Activated naive CD4-positive, alpha-beta T cell treated with anti-CD3 and anti-CD28 coated beads, Interleukin-2, amount 50 U/mL, for 72 hours (primary cell): ENCODE results near the gene USP46. TPM values are rescaled to one million over a fixed set of nuclear protein-coding genes. Genes with fewer than 3 reads are reported as not detected.

Source experiments
- ATAC-seq, 2 donors: fragments of 150-1000 bp; cut with Tn5 transposase; 2 replicates each; pipeline ENCODE4 v1.10.0; 2021; ENCODE audit warnings: mild to moderate bottlenecking in 2 of 2, moderate library complexity in 2 of 2
- DNase-seq, 2 donors: peaks; one replicate each; pipeline ENCODE4 v3.0.0; 2021 to 2022; ENCODE audit warnings: low spot score in 2 of 2
- H3K27ac Mint-ChIP-seq, 2 donors: one replicate each; pipeline ENCODE4 v1.8.0; 2022; ENCODE audit warnings: mild to moderate bottlenecking in 2 of 2, mixed read lengths in 2 of 2
- H3K36me3 Mint-ChIP-seq, 2 donors: one replicate each; pipeline ENCODE4 v1.8.0; 2022; ENCODE audit warnings: mixed read lengths in 2 of 2
- H3K9me3 Mint-ChIP-seq, 2 donors: one replicate each; pipeline ENCODE4 v1.8.0; 2022; ENCODE audit warnings: mixed read lengths in 2 of 2
- total RNA-seq, 2 donors: library from RNA; stranded (reverse); gene quantifications; one replicate each; pipeline ENCODE4 v1.2.3, GENCODE V29; 2022

USP46 gene
- total RNA-seq, 2 donors from 2014 or later = 1.0 to 4.4 TPM

DNA sequence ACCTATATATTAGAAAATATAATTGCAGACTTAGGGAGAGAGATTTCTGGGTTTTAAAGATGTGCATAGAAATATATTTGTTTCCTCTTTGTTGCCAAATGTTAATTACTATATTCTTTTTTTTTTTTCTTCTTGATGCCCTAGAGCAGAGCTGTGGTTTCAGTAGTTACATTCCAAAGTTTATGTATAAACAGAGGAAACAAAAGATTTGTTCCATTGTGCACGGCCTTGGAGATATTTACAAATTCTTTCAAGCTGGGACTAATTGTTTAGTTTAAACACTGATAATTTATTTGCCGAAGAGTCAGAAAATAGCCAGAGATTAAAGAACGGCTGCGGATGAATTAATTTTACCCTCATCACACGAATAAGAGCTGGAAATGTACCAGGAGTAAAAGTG lies 85.1 kb downstream of the USP46 start:
- H3K27ac Mint-ChIP-seq = no peak overlapping the region
- no peaks in the 10 kb centered on the region for H3K9me3 Mint-ChIP-seq
- no peak for ATAC-seq
- no peaks in the 10 kb centered on the region for H3K36me3 Mint-ChIP-seq
- DNase-seq = no peak

DNA sequence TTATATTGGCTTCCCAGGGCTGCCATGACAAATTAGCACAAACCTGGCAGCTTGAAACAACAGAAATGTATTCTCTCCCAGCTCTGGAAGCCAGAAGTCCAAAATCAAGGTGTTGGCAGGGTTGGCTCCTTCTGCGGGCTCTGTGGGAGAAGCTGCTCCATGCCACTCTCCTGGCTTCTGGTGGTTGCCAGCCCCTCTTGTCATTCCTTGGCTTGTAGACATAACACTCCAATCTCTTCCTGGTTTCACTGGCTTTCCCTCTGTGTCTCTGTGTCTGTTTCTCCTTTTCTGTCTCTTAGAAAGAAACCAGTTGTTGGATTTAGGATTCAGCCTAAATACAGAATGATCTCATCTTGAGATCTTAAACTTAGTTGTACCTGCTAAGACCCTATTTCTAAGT lies 85.5 kb downstream of the USP46 start:
- H3K9me3 Mint-ChIP-seq = no peaks in the 10 kb centered on the region
- no peak overlapping the region for H3K27ac Mint-ChIP-seq
- no peaks in the 10 kb centered on the region for H3K36me3 Mint-ChIP-seq
- no peak for DNase-seq
- ATAC-seq = no peak

DNA sequence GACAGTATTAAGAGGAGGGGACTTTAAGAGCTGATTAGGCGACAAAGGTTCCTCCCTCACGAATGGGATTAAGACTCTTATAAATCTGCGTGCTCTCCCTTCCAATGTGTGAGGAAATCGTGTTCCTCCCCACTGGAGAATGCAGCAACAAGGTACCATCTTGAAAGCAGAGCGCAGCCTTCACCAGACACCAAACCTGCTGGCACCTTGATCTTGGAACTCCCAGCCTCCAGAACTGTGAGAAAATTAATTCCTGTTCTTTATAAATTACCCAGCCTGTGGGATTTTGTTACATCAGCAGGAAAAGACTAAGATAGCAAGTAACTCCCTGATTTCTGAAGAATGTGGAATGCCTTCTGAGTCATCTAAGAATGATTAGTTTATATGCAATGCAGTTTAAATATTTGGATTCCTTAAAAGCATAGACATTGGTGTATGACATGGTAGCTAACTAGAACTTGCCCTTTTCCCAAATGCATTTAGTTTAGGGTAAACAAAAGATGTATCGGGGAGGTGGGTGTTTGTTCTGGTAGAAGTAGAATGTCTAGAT lies 86.1 kb downstream of the USP46 start:
- Mint-ChIP-seq H3K36me3 (no peaks in the 10 kb centered on the region), H3K9me3 (no peaks in the 10 kb centered on the region), H3K27ac (no peak overlapping the region)
- no peak for ATAC-seq
- no peak for DNase-seq

DNA sequence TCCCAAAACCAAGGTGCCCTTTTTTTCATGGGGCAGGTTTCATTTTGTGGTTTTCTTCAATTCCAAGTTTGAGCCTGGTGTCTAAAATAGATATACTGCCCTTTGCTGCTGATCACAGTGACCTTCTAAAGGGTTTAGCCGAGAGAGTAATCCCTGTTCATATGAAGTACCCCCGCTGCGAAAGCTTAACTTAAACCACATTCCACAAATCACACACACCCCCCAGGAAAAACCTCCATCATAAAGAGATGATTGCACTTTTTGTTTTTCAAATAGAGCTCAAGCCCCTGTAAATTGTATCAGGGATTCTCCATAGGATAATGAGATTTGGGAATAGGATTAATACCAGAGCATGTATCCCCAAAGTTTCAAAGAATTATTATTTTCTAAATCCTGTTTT lies 90.8 kb downstream of the USP46 start:
- ATAC-seq (no peak), DNase-seq (no peak)
- Mint-ChIP-seq H3K9me3 (no peaks in the 10 kb centered on the region), H3K36me3 (no peaks in the 10 kb centered on the region), H3K27ac (no peak overlapping the region)

DNA sequence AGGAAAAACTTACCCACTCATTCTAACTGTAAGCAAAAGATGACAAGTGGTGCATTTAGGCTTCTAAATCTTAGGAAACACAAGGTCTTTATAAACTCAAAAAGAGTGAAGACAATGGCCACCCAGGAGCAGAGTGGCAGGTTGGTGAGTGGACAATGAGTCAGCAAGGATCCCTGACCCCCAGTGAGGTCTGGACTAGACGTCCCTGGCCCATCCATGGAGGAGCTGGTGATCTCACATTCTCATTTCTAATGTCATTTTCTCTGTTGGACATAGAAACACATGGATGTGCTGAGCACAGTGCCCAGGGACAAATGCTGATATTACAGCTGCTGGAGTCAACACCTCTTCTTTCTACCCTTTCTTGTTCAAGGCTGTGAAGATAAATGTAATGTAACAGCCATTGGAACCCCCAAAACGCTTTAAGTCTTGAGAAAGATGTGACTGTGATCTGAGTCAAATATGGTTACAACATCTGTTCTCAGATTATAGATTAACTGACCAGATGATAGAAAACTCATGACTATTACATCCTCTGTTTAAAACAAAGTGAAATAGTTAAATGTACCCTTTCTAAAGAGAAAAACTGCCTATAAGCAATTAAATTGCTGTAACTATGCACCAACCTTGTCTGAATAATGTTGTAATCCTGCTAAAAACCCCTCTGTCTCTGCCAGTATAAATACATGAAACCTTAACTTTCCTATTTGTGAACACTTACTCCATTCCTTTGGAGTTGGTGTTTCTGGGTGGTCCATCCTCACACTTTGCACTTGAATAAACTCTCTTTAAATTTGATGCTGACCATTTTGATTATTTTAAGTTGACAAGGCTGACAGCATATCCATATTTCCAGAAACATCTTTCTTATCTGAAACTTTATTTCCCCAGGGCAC lies 92.7 kb downstream of the USP46 start:
- Mint-ChIP-seq H3K27ac (no peak overlapping the region), H3K36me3 (no peaks in the 10 kb centered on the region), H3K9me3 (no peaks in the 10 kb centered on the region)
- DNase-seq (no peak), ATAC-seq (no peak)

DNA sequence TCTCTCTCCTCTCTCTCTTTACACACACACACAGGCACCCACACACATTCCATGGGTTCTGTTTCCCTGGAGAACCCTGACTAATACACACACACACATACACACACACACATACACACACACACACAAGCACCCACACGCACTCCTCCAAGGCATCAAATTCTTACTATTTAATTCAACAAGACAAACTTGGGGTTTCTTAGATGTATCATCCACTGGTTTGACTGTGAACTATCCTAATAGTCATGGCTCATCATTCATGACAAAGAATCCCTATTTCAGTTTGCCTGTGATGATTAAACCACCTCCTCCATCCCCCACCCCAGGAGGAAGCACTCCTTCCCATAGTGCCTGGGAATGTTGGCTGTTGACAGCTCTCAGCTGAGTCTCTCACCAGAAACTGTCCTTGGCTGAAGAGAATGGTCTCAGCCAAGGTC lies 98.2 kb downstream of the USP46 start:
- no peak overlapping the region for H3K27ac Mint-ChIP-seq
- no peaks in the 10 kb centered on the region for H3K36me3 Mint-ChIP-seq
- DNase-seq = no peak

DNA sequence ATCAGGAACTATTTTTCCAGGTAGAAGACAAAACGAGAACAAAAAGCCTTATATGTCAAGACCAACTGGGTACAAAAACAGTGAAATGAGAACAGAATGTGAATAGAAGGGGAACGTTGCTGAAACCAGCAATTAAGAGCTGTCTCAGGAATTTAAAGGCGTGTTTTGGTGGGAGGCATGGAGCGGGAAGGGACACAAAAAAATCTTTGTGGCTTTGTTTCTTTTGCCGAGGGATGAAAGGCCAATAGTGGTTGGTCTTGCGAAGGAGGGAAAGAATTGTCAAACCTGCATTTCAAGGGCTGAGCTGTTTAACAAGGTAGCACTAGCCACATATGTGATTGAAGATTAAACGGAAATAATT lies 103.8 kb downstream of the USP46 start:
- no peak overlapping the region for H3K27ac Mint-ChIP-seq
- peaks cover 0 to 5% of the 10 kb centered on the region in 2 donors for H3K9me3 Mint-ChIP-seq
- DNase-seq = no peak
- no peak for ATAC-seq
- H3K36me3 Mint-ChIP-seq = no peaks in the 10 kb centered on the region

More for the DNA sequence above, 98.2 kb downstream of the USP46 start:
- peaks cover 0 to 5% of the 10 kb centered on the region in 2 donors for H3K9me3 Mint-ChIP-seq
- no peak for ATAC-seq

DNA sequence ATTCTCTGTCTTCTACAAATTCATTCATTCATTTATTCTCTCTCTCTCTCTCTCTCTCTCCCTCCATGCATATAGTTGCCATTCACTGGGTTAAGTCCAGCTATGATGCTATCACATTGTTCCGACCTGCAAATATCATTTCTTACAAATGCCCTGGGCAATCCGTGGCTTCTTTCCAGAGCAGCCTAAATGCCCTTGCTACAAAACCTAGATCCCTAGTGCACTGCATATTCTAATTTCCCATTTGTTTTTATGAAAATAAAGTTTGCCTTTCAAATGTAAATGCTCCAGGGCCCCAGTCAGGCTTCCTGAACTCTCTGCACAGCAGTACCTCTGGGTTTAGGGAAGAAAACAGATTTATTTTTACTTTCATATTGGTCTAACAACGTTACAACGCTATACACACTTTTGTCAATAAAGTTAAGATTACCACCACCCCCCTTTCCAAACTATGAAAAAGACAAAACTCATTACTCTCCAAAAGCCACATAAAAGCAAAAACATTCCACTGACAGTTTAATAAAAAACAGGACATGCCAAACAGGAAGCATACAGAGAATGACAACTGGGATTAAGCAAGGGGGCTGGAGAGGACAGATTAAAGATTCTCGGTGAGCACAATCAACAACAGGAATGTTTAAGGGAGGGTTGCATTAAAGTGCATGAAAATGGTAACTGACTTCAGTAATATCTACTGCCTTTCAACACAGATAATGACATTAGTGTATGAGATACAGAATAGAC lies 104.3 kb downstream of the USP46 start:
- Mint-ChIP-seq H3K36me3 (no peaks in the 10 kb centered on the region), H3K9me3 (peaks cover 0 to 5% of the 10 kb centered on the region in 2 donors), H3K27ac (no peak overlapping the region)
- ATAC-seq (no peak), DNase-seq (no peak)

DNA sequence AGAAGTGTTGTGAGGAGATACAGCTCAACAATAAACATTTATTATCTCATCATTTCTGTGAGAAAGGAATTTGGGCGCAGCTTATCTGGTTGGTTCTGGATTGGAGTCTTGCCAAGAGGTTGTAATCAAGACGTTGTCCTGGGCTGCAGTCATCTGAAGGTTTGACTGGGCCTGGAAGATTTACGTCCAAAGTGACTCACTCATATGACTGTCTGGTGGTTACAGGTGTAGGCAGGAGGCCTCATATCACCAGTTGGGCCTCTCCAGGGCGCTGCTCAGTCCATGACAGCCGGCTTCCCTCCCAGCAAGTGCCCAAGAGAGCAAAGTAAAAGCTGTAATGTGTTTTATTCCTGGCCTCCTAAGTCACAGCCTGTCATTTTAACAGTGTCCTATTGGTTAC lies 106.3 kb downstream of the USP46 start:
- H3K9me3 Mint-ChIP-seq = peaks cover 0 to 5% of the 10 kb centered on the region in 2 donors
- no peak for DNase-seq

DNA sequence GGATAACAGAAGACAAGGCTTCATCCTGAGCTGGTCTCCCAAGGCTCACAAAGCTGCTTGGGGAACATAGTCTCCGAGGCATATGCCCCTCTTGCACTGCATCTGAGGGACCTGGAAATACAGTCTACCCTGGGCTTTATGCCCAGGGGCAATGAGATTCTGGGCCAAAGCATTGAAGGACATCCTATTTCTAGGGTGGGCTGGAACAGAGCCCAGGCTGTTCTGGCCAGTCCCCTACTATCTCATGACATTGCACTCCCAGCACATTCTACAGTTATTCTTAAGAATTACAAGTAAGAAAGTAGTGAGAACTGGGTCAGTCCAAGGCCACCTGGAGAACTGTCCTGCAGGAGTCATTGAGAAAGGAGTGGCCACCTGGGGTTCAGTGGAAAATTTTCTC lies 107.6 kb downstream of the USP46 start:
- H3K36me3 Mint-ChIP-seq = no peaks in the 10 kb centered on the region
- ATAC-seq (no peak), DNase-seq (no peak)
- no peaks in the 10 kb centered on the region for H3K9me3 Mint-ChIP-seq
- H3K27ac Mint-ChIP-seq = no peak overlapping the region

More for the DNA sequence above, 106.3 kb downstream of the USP46 start:
- Mint-ChIP-seq H3K27ac (no peak overlapping the region), H3K36me3 (no peaks in the 10 kb centered on the region)
- ATAC-seq = no peak

DNA sequence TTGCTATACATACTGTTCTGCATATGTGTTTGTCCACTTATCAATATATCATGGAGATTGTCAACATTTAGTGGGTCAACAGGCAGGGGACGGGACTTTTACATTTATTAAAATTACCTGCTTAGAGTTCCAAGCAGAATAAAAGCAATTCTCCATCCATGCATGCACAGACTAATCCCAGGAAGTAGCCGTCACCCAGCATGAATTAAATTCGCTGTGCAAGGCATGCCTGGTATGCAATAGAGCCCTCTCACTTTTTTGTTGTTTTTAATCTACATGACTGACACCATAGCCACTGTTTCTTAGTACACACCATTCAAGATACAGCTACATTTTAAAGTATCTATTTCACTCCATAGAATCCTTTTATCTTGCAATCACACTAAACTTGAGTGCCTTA lies 108.9 kb downstream of the USP46 start:
- ATAC-seq (no peak), DNase-seq (no peak)
- Mint-ChIP-seq H3K36me3 (no peaks in the 10 kb centered on the region), H3K27ac (no peak overlapping the region), H3K9me3 (no peaks in the 10 kb centered on the region)

DNA sequence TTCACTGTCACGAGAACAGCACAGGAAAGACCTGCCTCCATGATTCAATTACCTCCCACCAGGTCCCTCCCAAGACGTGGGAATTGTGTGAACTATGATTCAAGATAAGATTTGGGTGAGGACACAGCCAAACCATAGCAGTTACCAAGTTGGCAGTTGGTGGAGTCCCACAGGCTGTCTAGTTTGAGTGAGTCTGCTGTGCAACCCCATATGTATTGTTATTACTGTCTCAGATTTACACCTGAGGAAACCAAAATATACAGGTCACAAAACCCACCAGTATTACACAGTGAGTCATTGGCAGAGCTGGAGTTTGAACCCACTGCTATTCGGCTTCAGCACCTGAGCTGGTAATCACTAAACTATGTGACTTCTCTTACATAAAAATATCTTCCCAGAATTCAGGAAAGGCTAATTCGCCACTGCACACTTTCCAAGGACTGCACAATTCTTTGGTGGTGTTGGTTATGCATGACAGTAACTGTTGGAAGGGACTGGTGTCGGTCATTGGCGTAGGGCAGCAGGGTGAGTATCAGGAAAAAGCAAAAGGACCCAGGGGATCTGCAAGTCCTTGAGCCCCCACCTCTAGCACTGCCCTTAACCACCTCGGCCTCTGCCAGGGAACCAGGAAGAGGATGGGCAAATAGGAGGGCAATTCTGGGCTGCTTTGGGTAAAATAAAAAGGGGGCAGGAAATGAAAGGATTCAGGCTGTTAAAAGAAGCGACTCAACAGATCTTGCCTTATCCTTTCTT lies 110.1 kb downstream of the USP46 start:
- Mint-ChIP-seq H3K36me3 (no peaks in the 10 kb centered on the region), H3K9me3 (no peaks in the 10 kb centered on the region), H3K27ac (no peak overlapping the region)
- ATAC-seq = peak; percentile 39 to 49
- no peak for DNase-seq

DNA sequence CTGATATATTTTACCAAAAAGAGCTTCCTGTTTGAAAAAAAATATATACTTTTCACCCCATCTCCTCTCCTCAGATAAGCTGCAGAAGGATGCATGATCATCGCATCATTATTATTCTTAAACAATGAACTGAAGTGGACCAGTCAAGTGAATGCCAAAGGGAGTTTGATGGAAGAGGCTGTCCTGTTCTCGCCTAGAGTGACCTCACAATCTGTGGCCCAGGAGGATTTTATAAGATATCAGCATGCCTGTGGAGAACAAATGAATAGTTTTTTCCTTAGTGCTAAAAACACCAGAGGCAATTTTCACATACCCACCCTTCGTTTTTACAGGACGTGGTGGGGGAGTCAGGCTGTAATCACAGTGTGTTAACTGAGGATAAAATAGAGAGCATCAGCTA lies 112.7 kb downstream of the USP46 start:
- DNase-seq = no peak
- Mint-ChIP-seq H3K36me3 (no peaks in the 10 kb centered on the region), H3K27ac (no peak overlapping the region)

DNA sequence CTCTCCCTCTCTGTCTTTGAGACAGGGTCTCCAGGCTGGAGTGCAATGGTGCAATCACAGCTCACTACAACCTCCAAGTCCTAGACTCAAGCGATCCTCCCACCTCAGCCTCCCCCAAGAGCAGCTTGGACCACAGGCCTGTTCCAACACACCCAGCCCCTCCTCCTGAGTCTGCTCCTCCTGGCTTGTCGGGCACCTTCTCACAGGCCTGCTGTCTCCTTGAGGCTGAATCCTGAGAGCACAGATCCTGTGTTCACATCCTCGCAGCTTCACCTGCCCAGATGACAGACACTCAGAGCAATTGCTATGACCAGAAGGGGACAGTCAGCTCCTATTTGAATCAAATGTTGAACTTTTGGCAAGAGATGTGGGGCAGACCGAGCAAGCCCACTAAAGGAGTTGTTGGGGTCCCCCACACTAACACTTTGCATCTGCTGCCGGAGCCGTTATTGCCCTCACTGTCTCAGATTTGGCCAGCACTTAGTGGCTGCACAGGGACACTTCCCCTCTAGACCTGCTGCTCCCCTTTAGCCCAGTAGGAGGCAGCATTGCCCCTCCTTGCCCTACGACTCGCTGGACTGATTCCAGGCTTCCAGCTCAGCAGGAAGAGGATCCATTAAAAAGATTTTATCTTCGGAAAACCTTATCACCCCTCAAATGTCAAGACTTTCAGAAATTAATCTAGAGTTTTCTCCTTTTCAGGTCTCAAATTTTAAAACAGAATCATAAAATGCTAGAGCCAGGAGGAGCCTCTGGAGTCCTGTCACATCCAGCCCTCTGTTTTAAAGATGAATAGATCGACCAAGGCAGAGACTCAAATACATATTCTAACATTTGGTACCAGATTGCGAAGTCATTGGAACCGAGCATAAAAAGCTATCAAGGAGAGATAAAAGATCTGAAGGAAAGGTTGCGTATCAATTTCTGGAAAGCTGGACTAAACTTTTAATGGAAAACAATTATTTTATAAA lies 113.7 kb downstream of the USP46 start:
- H3K27ac Mint-ChIP-seq = no peak overlapping the region
- H3K36me3 Mint-ChIP-seq = no peaks in the 10 kb centered on the region
- H3K9me3 Mint-ChIP-seq = no peaks in the 10 kb centered on the region
- DNase-seq (peak; percentile 61 to 66), ATAC-seq (peak; percentile 56 to 62)

More for the DNA sequence above, 112.7 kb downstream of the USP46 start:
- no peak for ATAC-seq
- no peaks in the 10 kb centered on the region for H3K9me3 Mint-ChIP-seq
